Adrenal gland (tissue), 5 donors: ENCODE data around the gene ATG10.

ENCODE experiments used
- CTCF ChIP-seq, 6 experiments: fragments of 450-650 bp in 4 of 6; fragments of 200-600 bp in 2 of 6; sonication (generic) in 1 of 6; IDR thresholded peaks; 1 replicate in 5 of 6; 2 replicates in 1 of 6; pipeline versions ENCODE4 v1.5.1 to v1.8.0; 2016 to 2021; ENCODE audit warnings: antibody characterized with exemption in 6 of 6, mild to moderate bottlenecking in 2 of 6, moderate library complexity in 1 of 6
- POLR2A ChIP-seq, 2 donors: fragments of 450-650 bp; IDR thresholded peaks; one replicate each; pipeline ENCODE4 v1.6.1; 2017; ENCODE audit warnings: antibody characterized with exemption in 2 of 2, mild to moderate bottlenecking in 2 of 2, moderate library complexity in 1 of 2
- donor health status: DM: no; HTN: no; CAD: no.

GRCh38 chr5:81924442-81924841, 47.4 kb upstream of the ATG10 start:
- TF ChIP-seq CTCF (IDR thresholded peaks at IDR 0.05) (no peak), POLR2A (IDR thresholded peaks at IDR 0.05) (no peak)
